ENCODE results near the gene PTGER1. TPM values are rescaled to one million over a fixed set of nuclear protein-coding genes. Genes with fewer than 3 reads are reported as not detected.
A peak's percentile ranks its signal among the peaks of the same experiment; 100 is the strongest.

The PTGER1 gene
- total and polyA plus RNA-seq, 2 of the 13 experiments (the other 11 are each of a cell fraction or from before 2014, with no cell fraction given), result 0.13 TPM; not detected in 1

GRCh38 chr19:14517840-14518505 lies 42.8 kb upstream of the PTGER1 start, which contains the start of gene DNAJB1 (continued):
- 0 out of 2 replicates have a peak, but pooled peaks have one; percentile 7 for TF ChIP-seq CTCF (CRISPR knock-in tag; IDR thresholded peaks at IDR 0.05)
- TF ChIP-seq NCOR1 (IDR thresholded peaks at IDR 0.05; ENCODE audit: borderline replicate concordance, low read length), result no peak
- TF ChIP-seq FIP1L1 (IDR thresholded peaks at IDR 0.05; ENCODE audit: borderline replicate concordance, insufficient read depth, low read depth, low read length), result peak; percentile 90; the same call in 1 of the 2 replicates
- TF ChIP-seq JUND (CRISPR knock-in tag; IDR thresholded peaks at IDR 0.05), result peak; percentile 53; the same call in 1 of the 2 replicates
- TF ChIP-seq ARID2 (CRISPR knock-in tag; IDR thresholded peaks at IDR 0.05; ENCODE audit: borderline replicate concordance), result no peak
- no peak for TF ChIP-seq ZNF841 (CRISPR knock-in tag; IDR thresholded peaks at IDR 0.05; ENCODE audit: borderline replicate concordance)
- TF ChIP-seq ARID4A (CRISPR knock-in tag; IDR thresholded peaks at IDR 0.05; ENCODE audit: borderline replicate concordance), result peak; percentile 86
- TF ChIP-seq ZNF616 (CRISPR knock-in tag; IDR thresholded peaks at IDR 0.05; ENCODE audit: low read depth), result peak; percentile 22; the same call in 1 of the 2 replicates
- TF ChIP-seq ESRRA (CRISPR knock-in tag; IDR thresholded peaks at IDR 0.05; ENCODE audit: low read depth), result 0 out of 2 replicates have a peak, but pooled peaks have one; percentile 71
- no peak for TF ChIP-seq RARG (CRISPR knock-in tag; IDR thresholded peaks at IDR 0.05; ENCODE audit: low read depth)
- no peak for TF ChIP-seq SRF (IDR thresholded peaks at IDR 0.05; ENCODE audit: low read depth, low read length)
- peak; percentile 80; the same call in 1 of the 2 replicates for TF ChIP-seq ZNF670 (CRISPR knock-in tag; IDR thresholded peaks at IDR 0.05; ENCODE audit: borderline replicate concordance)
- 0 out of 2 replicates have a peak, but pooled peaks have one; percentile 10 for TF ChIP-seq ATF2 (CRISPR knock-in tag; IDR thresholded peaks at IDR 0.05)
- no peak; the same call in 1 of the 2 replicates for TF ChIP-seq ERF (CRISPR knock-in tag; IDR thresholded peaks at IDR 0.05)
- TF ChIP-seq TBL1XR1 (IDR thresholded peaks at IDR 0.05; ENCODE audit: borderline replicate concordance, low read length, partially characterized antibody), result peak; percentile 50
- TF ChIP-seq GATAD1 (CRISPR knock-in tag; IDR thresholded peaks at IDR 0.05), result no peak
- no peak; the same call in 1 of the 2 replicates for TF ChIP-seq KDM5A (IDR thresholded peaks at IDR 0.05; ENCODE audit: borderline replicate concordance, low read length)
- no peak for TF ChIP-seq MNT (IDR thresholded peaks at IDR 0.05)
